ENCODE data around the gene NPAS2. TPM values are rescaled to one million over a fixed set of nuclear protein-coding genes. Genes with fewer than 3 reads are reported as not detected.

Gene NPAS2
- polyA plus RNA-seq, 1 donor (not counting 4 experiments of a cell fraction or from before 2014, with no cell fraction given): 17.7 TPM

DNA sequence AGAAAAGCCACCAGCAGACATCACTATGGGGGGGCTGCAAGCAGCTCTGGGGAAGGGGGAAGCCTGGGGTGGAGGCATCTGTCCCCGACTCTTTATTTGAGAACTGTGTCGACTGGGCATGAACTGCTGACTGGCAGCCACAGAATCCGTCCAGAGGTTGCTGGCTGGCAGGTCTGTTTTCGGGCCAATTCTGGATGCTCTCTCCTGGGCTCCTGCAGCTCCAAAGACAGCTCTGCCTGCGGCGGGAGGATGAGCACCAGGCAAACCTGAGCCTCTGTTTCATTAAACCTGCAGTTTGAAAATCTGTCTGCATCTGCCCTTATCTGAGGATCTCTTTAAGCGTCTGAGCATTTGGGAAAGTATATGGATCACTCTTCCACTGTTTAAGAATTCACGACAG, 147.8 kb downstream of the NPAS2 start:
- Histone ChIP-seq H3K27ac (ENCODE audit: control insufficient read depth, insufficient read depth, low read length) (no peak overlapping the region), H4K20me1 (ENCODE audit: control insufficient read depth, extremely low read depth, insufficient read depth, low read length) (no peaks in the 10 kb centered on the region), H3K27me3 (ENCODE audit: control insufficient read depth, extremely low read depth, insufficient read depth, low read length) (no peaks in the 10 kb centered on the region), H3K9ac (ENCODE audit: control insufficient read depth, extremely low read depth, insufficient read depth, low read length) (no peak overlapping the region), H3K4me1 (ENCODE audit: control insufficient read depth, extremely low read depth, insufficient read depth, low read length) (no peaks in the 10 kb centered on the region), H2AFZ (ENCODE audit: control insufficient read depth, low read length) (no peak overlapping the region), H3K9me3 (ENCODE audit: control insufficient read depth, low read depth, low read length) (no peaks in the 10 kb centered on the region), H3K9me1 (ENCODE audit: control insufficient read depth, extremely low read depth, insufficient read depth, low read length) (no peaks in the 10 kb centered on the region), H3K79me2 (ENCODE audit: control insufficient read depth, insufficient read depth, low read length) (no peaks in the 10 kb centered on the region), H3K36me3 (ENCODE audit: control insufficient read depth in 2 of 2, extremely low read depth in 1 of 2, insufficient read depth in 2 of 2, low read length in 2 of 2) (peaks cover 10 to 33% of the 10 kb centered on the region in 2 experiments), H3K4me3 (ENCODE audit: control insufficient read depth in 2 of 3, extremely low read depth in 1 of 3, insufficient read depth in 2 of 3, low read depth in 1 of 3, low read length in 3 of 3) (no peak overlapping the region), H3K4me2 (ENCODE audit: control insufficient read depth, extremely low read depth, insufficient read depth, low read depth, low read length) (no peak overlapping the region)
- dilution Hi-C loops (cut with MboI; ENCODE audit: extremely low pct_ligation_motif_present, low sequenced_read_pairs): no loop called here
- DNase-seq (ENCODE audit: low read depth, low spot score): no peak
- TF ChIP-seq, protein P1, sequence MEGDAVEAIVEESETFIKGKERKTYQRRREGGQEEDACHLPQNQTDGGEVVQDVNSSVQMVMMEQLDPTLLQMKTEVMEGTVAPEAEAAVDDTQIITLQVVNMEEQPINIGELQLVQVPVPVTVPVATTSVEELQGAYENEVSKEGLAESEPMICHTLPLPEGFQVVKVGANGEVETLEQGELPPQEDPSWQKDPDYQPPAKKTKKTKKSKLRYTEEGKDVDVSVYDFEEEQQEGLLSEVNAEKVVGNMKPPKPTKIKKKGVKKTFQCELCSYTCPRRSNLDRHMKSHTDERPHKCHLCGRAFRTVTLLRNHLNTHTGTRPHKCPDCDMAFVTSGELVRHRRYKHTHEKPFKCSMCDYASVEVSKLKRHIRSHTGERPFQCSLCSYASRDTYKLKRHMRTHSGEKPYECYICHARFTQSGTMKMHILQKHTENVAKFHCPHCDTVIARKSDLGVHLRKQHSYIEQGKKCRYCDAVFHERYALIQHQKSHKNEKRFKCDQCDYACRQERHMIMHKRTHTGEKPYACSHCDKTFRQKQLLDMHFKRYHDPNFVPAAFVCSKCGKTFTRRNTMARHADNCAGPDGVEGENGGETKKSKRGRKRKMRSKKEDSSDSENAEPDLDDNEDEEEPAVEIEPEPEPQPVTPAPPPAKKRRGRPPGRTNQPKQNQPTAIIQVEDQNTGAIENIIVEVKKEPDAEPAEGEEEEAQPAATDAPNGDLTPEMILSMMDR (optimal IDR thresholded peaks at IDR 0.05 in 1 of 3, IDR thresholded peaks at IDR 0.05 in 1 of 3, conservative IDR thresholded peaks at IDR 0.05 in 1 of 3; ENCODE audit: extremely low read depth in 1 of 3, insufficient read depth in 2 of 3, low read length in 3 of 3): no peak
- no peak for TF ChIP-seq EZH2 (IDR thresholded peaks at IDR 0.05; ENCODE audit: low read length)
- no peak for FAIRE-seq

DNA sequence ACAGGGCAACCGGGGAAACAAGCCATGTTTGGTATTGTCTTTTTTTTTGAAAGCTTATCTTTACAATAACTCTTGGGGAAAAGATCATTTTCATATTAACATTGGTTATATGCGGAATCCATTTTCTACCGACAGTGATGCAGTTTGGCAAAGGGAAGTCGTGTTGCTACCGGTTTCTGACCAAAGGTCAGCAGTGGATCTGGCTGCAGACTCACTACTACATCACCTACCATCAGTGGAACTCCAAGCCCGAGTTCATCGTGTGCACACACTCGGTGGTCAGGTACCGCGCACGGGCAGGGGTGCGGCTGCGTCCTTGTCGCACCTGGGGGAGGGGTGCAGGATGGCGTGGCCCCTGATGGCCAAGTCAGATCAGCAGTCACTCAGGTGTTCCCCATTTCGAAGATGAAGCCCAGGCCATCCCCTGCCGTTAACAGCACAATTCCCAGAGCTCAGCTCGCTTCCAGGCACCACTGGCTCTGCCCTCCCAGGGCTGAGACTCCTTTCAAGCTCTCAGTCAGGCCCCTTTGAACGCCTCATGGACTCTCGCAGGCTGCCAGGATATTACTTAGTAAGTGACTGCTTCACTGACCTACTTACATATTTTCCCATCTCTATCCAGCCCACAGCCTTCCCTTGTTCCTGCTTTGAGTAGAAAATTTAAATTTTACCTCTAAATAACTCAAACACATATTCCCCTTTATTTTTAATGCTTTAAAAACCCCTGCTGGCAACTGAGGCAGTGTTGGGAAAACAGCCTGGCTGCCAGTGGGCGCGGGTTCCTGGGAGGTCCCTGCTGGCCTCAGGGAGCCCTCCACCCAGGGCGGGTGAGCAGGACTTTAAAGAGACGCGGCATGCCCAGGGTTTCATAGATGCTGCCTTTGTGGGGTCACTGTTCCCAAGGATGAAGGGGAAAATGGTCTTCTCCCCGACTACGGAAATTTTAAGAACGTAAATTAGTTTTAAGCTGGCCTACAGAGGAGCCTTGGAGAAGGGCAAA, 148.5 kb downstream of the NPAS2 start:
- FAIRE-seq (no peak), DNase-seq (ENCODE audit: low read depth, low spot score) (no peak)
- dilution Hi-C loops (cut with MboI; ENCODE audit: extremely low pct_ligation_motif_present, low sequenced_read_pairs): no loop called here
- H3K4me2 ChIP-seq (ENCODE audit: control insufficient read depth, extremely low read depth, insufficient read depth, low read depth, low read length): no peak overlapping the region
- H3K36me3 ChIP-seq (ENCODE audit: control insufficient read depth in 2 of 2, extremely low read depth in 1 of 2, insufficient read depth in 2 of 2, low read length in 2 of 2): peaks cover 14 to 36% of the 10 kb centered on the region in 2 experiments
- no peaks in the 10 kb centered on the region for H3K27me3 ChIP-seq (ENCODE audit: control insufficient read depth, extremely low read depth, insufficient read depth, low read length)
- no peaks in the 10 kb centered on the region for H4K20me1 ChIP-seq (ENCODE audit: control insufficient read depth, extremely low read depth, insufficient read depth, low read length)
- no peaks in the 10 kb centered on the region for H3K9me3 ChIP-seq (ENCODE audit: control insufficient read depth, low read depth, low read length)
- H3K27ac ChIP-seq (ENCODE audit: control insufficient read depth, insufficient read depth, low read length): no peak overlapping the region
- H3K4me3 ChIP-seq (ENCODE audit: control insufficient read depth in 2 of 3, extremely low read depth in 1 of 3, insufficient read depth in 2 of 3, low read depth in 1 of 3, low read length in 3 of 3): no peak overlapping the region
- H2AFZ ChIP-seq (ENCODE audit: control insufficient read depth, low read length): no peak overlapping the region
- H3K4me1 ChIP-seq (ENCODE audit: control insufficient read depth, extremely low read depth, insufficient read depth, low read length): no peaks in the 10 kb centered on the region
- no peaks in the 10 kb centered on the region for H3K79me2 ChIP-seq (ENCODE audit: control insufficient read depth, insufficient read depth, low read length)
- H3K9me1 ChIP-seq (ENCODE audit: control insufficient read depth, extremely low read depth, insufficient read depth, low read length): no peaks in the 10 kb centered on the region
- H3K9ac ChIP-seq (ENCODE audit: control insufficient read depth, extremely low read depth, insufficient read depth, low read length): no peak overlapping the region
- TF ChIP-seq EZH2 (IDR thresholded peaks at IDR 0.05; ENCODE audit: low read length): no peak
- TF ChIP-seq, protein P1 (optimal IDR thresholded peaks at IDR 0.05 in 1 of 3, IDR thresholded peaks at IDR 0.05 in 1 of 3, conservative IDR thresholded peaks at IDR 0.05 in 1 of 3; ENCODE audit: extremely low read depth in 1 of 3, insufficient read depth in 2 of 3, low read length in 3 of 3): no peak

Data from keratinocyte (primary cell).